ENCODE results near the gene B3GNT5.

B3GNT5 gene

DNA sequence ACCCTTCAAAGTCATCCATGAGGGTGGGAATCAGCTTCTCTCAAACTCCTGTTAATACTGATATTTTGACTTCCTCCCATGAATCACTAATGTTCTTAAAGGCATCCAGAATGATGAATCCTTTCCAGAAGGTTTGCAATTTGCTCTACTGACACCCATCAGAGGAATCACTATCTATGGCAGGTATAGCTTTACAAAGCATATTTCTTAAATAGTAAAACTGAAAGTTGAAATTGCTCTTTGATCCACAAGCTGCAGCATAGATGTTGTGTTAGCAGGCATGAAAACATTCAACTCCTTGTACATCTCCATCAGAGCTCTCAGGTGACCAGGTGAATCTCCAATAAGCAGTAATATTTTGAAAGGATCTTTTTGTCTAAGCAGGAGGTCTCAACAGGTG, 66.3 kb downstream of the B3GNT5 start:
- no peak for DNase-seq (ENCODE audit: low spot score)

All from AG08396 (cell line).